H1 (cell line): ENCODE measurements around the gene ZC3H18.

ENCODE experiments used
- ATF3 ChIP-seq: IDR thresholded peaks from 2 replicates; pipeline ENCODE4 v1.6.1; 2011; ENCODE audit warnings: low read depth, mild to moderate bottlenecking, low read length; ENCODE audit not compliant: insufficient read depth
- CBX5 ChIP-seq: fragments of 300-800, 300-1000 bp; sonication (generic); IDR thresholded peaks from 2 replicates; pipeline ENCODE4 v1.7.1; 2016; ENCODE audit warnings: antibody characterized with exemption, low read length, low read depth
- EP300 ChIP-seq, 2 experiments: IDR thresholded peaks; 1 replicate in 1 of 2; 2 replicates in 1 of 2; pipeline ENCODE4 v1.6.1; 2011 to 2012; ENCODE audit warnings: low read depth in 2 of 2, low read length in 2 of 2, mild to moderate bottlenecking in 2 of 2, borderline replicate concordance in 1 of 2, inconsistent platforms in 1 of 2, moderate library complexity in 1 of 2
- TEAD4 ChIP-seq: IDR thresholded peaks from 2 replicates; pipeline ENCODE4 v1.6.1; 2012; ENCODE audit warnings: low read depth, low read length, inconsistent platforms, mixed read lengths

DNA sequence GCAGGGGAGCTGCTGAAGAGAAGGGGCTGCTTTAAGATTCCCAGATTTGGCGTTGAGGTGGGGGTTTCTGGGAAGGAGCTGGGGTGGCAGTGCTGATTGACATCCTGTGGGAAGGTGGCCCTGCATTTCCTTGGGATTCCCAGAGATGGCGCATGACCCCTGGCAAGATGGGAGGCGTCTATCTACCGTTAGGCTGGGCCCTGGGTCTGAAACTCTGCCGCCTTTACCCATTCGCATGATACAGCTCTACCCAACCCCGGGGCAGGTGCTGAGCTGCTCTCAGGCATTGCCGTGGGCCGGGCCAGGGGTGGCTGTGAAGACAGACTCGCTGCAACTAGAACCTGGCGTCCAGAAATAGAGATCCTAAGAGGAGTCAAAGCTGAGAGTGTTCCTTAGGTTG is 102.6 kb downstream of the ZC3H18 start:
- TF ChIP-seq ATF3 (no peak), CBX5 (no peak), TEAD4 (0 out of 2 replicates have a peak, but pooled peaks have one; percentile 43), EP300 (IDR thresholded peaks at IDR 0.05; ENCODE audit: borderline replicate concordance in 1 of 2, low read depth in 2 of 2, low read length in 2 of 2) (no peak)
